Endothelial cell of umbilical vein (primary cell): ENCODE measurements around the gene GATA1.

Experiments
- EZH2 ChIP-seq: IDR thresholded peaks from 2 replicates; pipeline ENCODE4 v1.6.1; 2012; ENCODE audit warnings: borderline replicate concordance, low read depth, mild to moderate bottlenecking, moderate library complexity, low read length, inconsistent platforms; ENCODE audit not compliant: severe bottlenecking
- GATA2 ChIP-seq: IDR thresholded peaks from 2 replicates; pipeline ENCODE4 v1.7.0; 2011; ENCODE audit warnings: low read depth, mild to moderate bottlenecking, moderate library complexity, mixed read lengths, low read length; ENCODE audit not compliant: insufficient read length, insufficient read depth
- JUN ChIP-seq: IDR thresholded peaks from 2 replicates; pipeline ENCODE4 v1.6.1; 2011; ENCODE audit warnings: borderline replicate concordance, low read depth; ENCODE audit not compliant: insufficient read length, insufficient read depth
- MYC ChIP-seq: IDR thresholded peaks from one replicate; pipeline ENCODE4 v1.6.1; 2011; ENCODE audit warnings: mild to moderate bottlenecking, low read depth, low read length
- POLR2A ChIP-seq: IDR thresholded peaks from 2 replicates; pipeline ENCODE4 v1.6.1; 2012; ENCODE audit warnings: low read depth, mild to moderate bottlenecking, control low read depth, low read length
- POLR2AphosphoS5 ChIP-seq: IDR thresholded peaks from 2 replicates; pipeline ENCODE4 v1.6.1; 2012; ENCODE audit warnings: low read depth, mild to moderate bottlenecking, control low read depth, low read length, moderate library complexity; ENCODE audit not compliant: insufficient read depth
- TF ChIP-seq, protein P1 (sequence below), 2 donors: IDR thresholded peaks; 1 replicate in 1 of 2; 2 replicates in 1 of 2; pipeline ENCODE4 v1.5.1; 2011; ENCODE audit warnings: low read length in 2 of 2, mild to moderate bottlenecking in 2 of 2, moderate library complexity in 2 of 2, control low read depth in 1 of 2, inconsistent platforms in 1 of 2, low read depth in 1 of 2; ENCODE audit not compliant: insufficient read depth in 1 of 2; ENCODE audit errors: extremely low read depth in 1 of 2
- TF ChIP-seq, protein P2 (sequence below): IDR thresholded peaks from 2 replicates; pipeline ENCODE4 v1.6.1; 2011; ENCODE audit not compliant: insufficient read depth, insufficient read length

DNA sequence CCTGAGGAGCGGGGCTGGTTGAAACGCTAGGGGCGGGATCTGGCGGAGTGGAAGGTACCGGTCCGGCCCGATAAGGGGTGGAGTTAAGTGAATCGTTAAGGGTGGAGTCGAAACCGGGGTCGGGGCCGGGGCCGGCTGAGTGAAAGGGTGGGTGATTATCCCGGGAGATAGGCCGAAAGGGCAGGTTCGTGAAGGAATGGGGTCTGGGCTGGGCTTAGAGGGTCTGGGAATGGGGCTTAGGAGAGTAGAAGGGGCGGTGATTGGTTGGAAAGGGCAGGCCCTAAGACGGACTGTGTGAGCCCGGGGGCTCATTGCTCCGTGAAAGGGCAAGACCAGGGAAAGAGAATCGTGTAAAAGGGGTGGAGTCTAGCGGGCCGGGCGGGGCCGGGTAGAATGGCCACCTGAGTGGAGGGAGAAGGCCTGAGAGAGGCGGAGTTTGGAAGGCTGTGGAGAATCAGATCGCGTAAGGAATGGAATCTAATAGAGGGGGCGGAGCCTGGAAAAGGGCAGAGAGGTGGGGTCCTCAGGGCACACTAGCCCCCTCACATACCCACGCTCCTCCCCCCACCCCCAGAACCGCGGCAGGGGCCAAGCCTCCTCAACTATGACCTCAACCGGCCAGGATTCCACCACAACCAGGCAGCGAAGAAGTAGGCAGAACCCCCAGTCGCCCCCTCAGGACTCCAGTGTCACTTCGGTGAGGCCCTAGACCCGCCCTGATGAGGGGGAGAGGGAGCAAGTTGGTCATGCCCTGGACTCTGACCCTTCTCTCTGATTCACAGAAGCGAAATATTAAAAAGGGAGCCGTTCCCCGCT, 15.9 kb downstream of the GATA1 start:
- TF ChIP-seq, protein P1, sequence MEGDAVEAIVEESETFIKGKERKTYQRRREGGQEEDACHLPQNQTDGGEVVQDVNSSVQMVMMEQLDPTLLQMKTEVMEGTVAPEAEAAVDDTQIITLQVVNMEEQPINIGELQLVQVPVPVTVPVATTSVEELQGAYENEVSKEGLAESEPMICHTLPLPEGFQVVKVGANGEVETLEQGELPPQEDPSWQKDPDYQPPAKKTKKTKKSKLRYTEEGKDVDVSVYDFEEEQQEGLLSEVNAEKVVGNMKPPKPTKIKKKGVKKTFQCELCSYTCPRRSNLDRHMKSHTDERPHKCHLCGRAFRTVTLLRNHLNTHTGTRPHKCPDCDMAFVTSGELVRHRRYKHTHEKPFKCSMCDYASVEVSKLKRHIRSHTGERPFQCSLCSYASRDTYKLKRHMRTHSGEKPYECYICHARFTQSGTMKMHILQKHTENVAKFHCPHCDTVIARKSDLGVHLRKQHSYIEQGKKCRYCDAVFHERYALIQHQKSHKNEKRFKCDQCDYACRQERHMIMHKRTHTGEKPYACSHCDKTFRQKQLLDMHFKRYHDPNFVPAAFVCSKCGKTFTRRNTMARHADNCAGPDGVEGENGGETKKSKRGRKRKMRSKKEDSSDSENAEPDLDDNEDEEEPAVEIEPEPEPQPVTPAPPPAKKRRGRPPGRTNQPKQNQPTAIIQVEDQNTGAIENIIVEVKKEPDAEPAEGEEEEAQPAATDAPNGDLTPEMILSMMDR (IDR thresholded peaks at IDR 0.05; ENCODE audit: extremely low read depth in 1 of 2, insufficient read depth in 1 of 2, low read depth in 1 of 2, low read length in 2 of 2): peak in 1 of 2 donors; percentile 2
- TF ChIP-seq POLR2AphosphoS5 (peak; percentile 38), EZH2 (no peak), GATA2 (no peak), POLR2A (peak; percentile 41), JUN (no peak), MYC (no peak)
- TF ChIP-seq, protein P2, sequence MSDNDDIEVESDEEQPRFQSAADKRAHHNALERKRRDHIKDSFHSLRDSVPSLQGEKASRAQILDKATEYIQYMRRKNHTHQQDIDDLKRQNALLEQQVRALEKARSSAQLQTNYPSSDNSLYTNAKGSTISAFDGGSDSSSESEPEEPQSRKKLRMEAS: no peak
